Activated CD4-positive, alpha-beta T cell treated with anti-CD3 and anti-CD28 coated beads for 48 hours (primary cell): Measurements from ENCODE around the gene HNRNPK.
A peak's percentile ranks its signal among the peaks of the same experiment; 100 is the strongest.
"Not testable (repeated sequence)": the region's sequence is repeated elsewhere in the genome, so short reads cannot be mapped to it uniquely, and the experiment has no call there.

ENCODE experiments used
- DNase-seq: peaks from one replicate; pipeline ENCODE4 v3.0.0-alpha.2; 2020

The HNRNPK gene

GRCh38 chr9:83975300-83975699, 4.7 kb downstream of the HNRNPK start:
- DNase-seq, result no peak

GRCh38 chr9:83972286-83972685, 7.7 kb downstream of the HNRNPK start:
- DNase-seq, result no peak

- no peak for DNase-seq
Measured at GRCh38 chr9:83971485-83971884, 8.5 kb downstream of the HNRNPK start.

- DNase-seq, result no peak
Measured at GRCh38 chr9:83969602-83970001, 10.4 kb downstream of the HNRNPK start.

GRCh38 chr9:83967073-83967472, 12.9 kb downstream of the HNRNPK start:
- no peak for DNase-seq

- no peak for DNase-seq
Measured at GRCh38 chr9:83966209-83966582, 13.8 kb downstream of the HNRNPK start.

- DNase-seq, result no peak
Measured at GRCh38 chr9:83965350-83966208, 14.4 kb downstream of the HNRNPK start.

- no peak for DNase-seq
Measured at GRCh38 chr9:83964973-83965349, 15.1 kb downstream of the HNRNPK start.

- no peak for DNase-seq
Measured at GRCh38 chr9:83962165-83962564, 17.9 kb downstream of the HNRNPK start.

GRCh38 chr9:83960991-83961390, 19.0 kb downstream of the HNRNPK start:
- DNase-seq, result no peak

GRCh38 chr9:83959061-83959460, 21.0 kb downstream of the HNRNPK start:
- no peak for DNase-seq

GRCh38 chr9:83957248-83957513, 22.8 kb downstream of the HNRNPK start:
- DNase-seq, result no peak

GRCh38 chr9:83956436-83957247, 23.4 kb downstream of the HNRNPK start:
- peak; percentile 75 for DNase-seq

GRCh38 chr9:83956086-83956435, 24.0 kb downstream of the HNRNPK start:
- peak; percentile 42 for DNase-seq

GRCh38 chr9:83948096-83948495, 31.9 kb downstream of the HNRNPK start:
- DNase-seq, result not testable (repeated sequence)

- no peak for DNase-seq
Measured at GRCh38 chr9:83940590-83941303, 39.3 kb downstream of the HNRNPK start.

GRCh38 chr9:83937861-83938455, 42.1 kb downstream of the HNRNPK start:
- DNase-seq, result no peak

- DNase-seq, result no peak
Measured at GRCh38 chr9:83936523-83936922, 43.5 kb downstream of the HNRNPK start.

GRCh38 chr9:83935276-83935935, 44.6 kb downstream of the HNRNPK start:
- DNase-seq, result no peak

GRCh38 chr9:83934569-83935275, 45.3 kb downstream of the HNRNPK start:
- DNase-seq, result no peak

- DNase-seq, result no peak
Measured at GRCh38 chr9:83933790-83934189, 46.2 kb downstream of the HNRNPK start.

GRCh38 chr9:83932851-83933250, 47.2 kb downstream of the HNRNPK start:
- DNase-seq, result no peak
